ENCODE results near the gene TRIM43B.
"Not testable (repeated sequence)": the region's sequence is repeated elsewhere in the genome, so short reads cannot be mapped to it uniquely, and the experiment has no call there.

GRCh38 chr2:95433973-95434372, 50.6 kb downstream of the TRIM43B start:
- TF ChIP-seq ZNF114 (tag by site-specific recombination; IDR thresholded peaks at IDR 0.05); ZNF830 (tag by site-specific recombination; IDR thresholded peaks at IDR 0.05; ENCODE audit: low read depth); CTCF (tag by site-specific recombination; IDR thresholded peaks at IDR 0.05); ZNF274 (IDR thresholded peaks at IDR 0.05; ENCODE audit: low read length); ZNF274 (tag by site-specific recombination; IDR thresholded peaks at IDR 0.05; ENCODE audit: borderline replicate concordance); ZNF561 (tag by site-specific recombination; IDR thresholded peaks at IDR 0.05; ENCODE audit: borderline replicate concordance); ZNF133 (tag by site-specific recombination; IDR thresholded peaks at IDR 0.05); ZNF449 (tag by site-specific recombination; IDR thresholded peaks at IDR 0.05); ZNF639 (tag by site-specific recombination; IDR thresholded peaks at IDR 0.05); ZFP37 (tag by site-specific recombination; IDR thresholded peaks at IDR 0.05); ZNF777 (tag by site-specific recombination; IDR thresholded peaks at IDR 0.05; ENCODE audit: borderline replicate concordance); REST (tag by site-specific recombination; IDR thresholded peaks at IDR 0.05); ZSCAN18 (tag by site-specific recombination; IDR thresholded peaks at IDR 0.05); ZNF121 (tag by site-specific recombination; IDR thresholded peaks at IDR 0.05): not testable (repeated sequence)

Data from HEK293 (cell line).